HEK293T (cell line): ENCODE results near the gene ATF7.

Source experiments
- CTCF ChIA-PET: fragments of 350-600 bp; formaldehyde crosslinking; extraction: SDS; loops from one replicate; lab custom pipeline; 2021; ENCODE audit warnings: antibody characterized with exemption, inconsistent platforms; lab: Yijun Ruan, JAX
- POLR2A ChIA-PET: fragments of 350-600 bp; formaldehyde crosslinking; extraction: SDS; loops from one replicate; lab custom pipeline; 2020; ENCODE audit warnings: antibody characterized with exemption, inconsistent platforms; lab: Yijun Ruan, JAX
- DNase-seq: peaks from one replicate; pipeline ENCODE4 v3.0.0; 2012; ENCODE audit warnings: mixed read lengths; ENCODE audit errors: extremely low spot score
- ARNT ChIP-seq: fragments of 450-650 bp; IDR thresholded peaks from 2 replicates; pipeline ENCODE4 v1.6.1; 2017; ENCODE audit warnings: mild to moderate bottlenecking
- BHLHE40 ChIP-seq: fragments of 450-650 bp; IDR thresholded peaks from 2 replicates; pipeline ENCODE4 v1.6.1; 2016; ENCODE audit warnings: mild to moderate bottlenecking, moderate library complexity, borderline replicate concordance
- CTBP1 ChIP-seq: fragments of 450-650 bp; IDR thresholded peaks from 2 replicates; pipeline ENCODE4 v1.6.1; 2016; ENCODE audit warnings: borderline replicate concordance
- ELF4 ChIP-seq: fragments of 450-650 bp; IDR thresholded peaks from 2 replicates; pipeline ENCODE4 v1.6.1; 2017; ENCODE audit warnings: antibody characterized with exemption
- FOXA1 ChIP-seq: fragments of 450-650 bp; IDR thresholded peaks from 2 replicates; pipeline ENCODE4 v1.6.1; 2016; ENCODE audit warnings: mild to moderate bottlenecking
- FOXK2 ChIP-seq: fragments of 450-650 bp; IDR thresholded peaks from 2 replicates; pipeline ENCODE4 v1.6.1; 2016; ENCODE audit warnings: mild to moderate bottlenecking
- FOXM1 ChIP-seq: fragments of 450-650 bp; IDR thresholded peaks from 2 replicates; pipeline ENCODE4 v1.6.1; 2017; ENCODE audit warnings: mild to moderate bottlenecking, borderline replicate concordance
- HDGF ChIP-seq: fragments of 450-650 bp; IDR thresholded peaks from 2 replicates; pipeline ENCODE4 v1.6.1; 2017; ENCODE audit warnings: antibody characterized with exemption, borderline replicate concordance
- L3MBTL2 ChIP-seq: fragments of 450-650 bp; conservative IDR thresholded peaks from 2 replicates; pipeline ENCODE4 v1.6.1; 2016; ENCODE audit warnings: mild to moderate bottlenecking
- LEF1 ChIP-seq: fragments of 450-650 bp; IDR thresholded peaks from 2 replicates; pipeline ENCODE4 v1.6.1; 2017; ENCODE audit warnings: mild to moderate bottlenecking, borderline replicate concordance
- NFRKB ChIP-seq: fragments of 450-650 bp; IDR thresholded peaks from 2 replicates; pipeline ENCODE4 v1.6.1; 2016; ENCODE audit warnings: mild to moderate bottlenecking, moderate library complexity
- PKNOX1 ChIP-seq: fragments of 450-650 bp; IDR thresholded peaks from 2 replicates; pipeline ENCODE4 v1.6.1; 2016
- SP1 ChIP-seq: fragments of 450-650 bp; IDR thresholded peaks from 2 replicates; pipeline ENCODE4 v1.6.1; 2017
- SUZ12 ChIP-seq: fragments of 450-650 bp; IDR thresholded peaks from 2 replicates; pipeline ENCODE4 v1.6.1; 2016; ENCODE audit warnings: mild to moderate bottlenecking
- TARDBP ChIP-seq: fragments of 450-650 bp; IDR thresholded peaks from 2 replicates; pipeline ENCODE4 v1.6.1; 2016
- ZNF384 ChIP-seq: fragments of 450-650 bp; IDR thresholded peaks from 2 replicates; pipeline ENCODE4 v1.6.1; 2016

ATF7 gene

GRCh38 chr12:53560912-53561589 lies 65.1 kb downstream of the ATF7 start:
- no peak for DNase-seq
- TF ChIP-seq FOXK2 (no peak), PKNOX1 (no peak), L3MBTL2 (no peak), ZNF384 (no peak), LEF1 (no peak), SUZ12 (no peak), HDGF (no peak), BHLHE40 (no peak), ARNT (no peak), ELF4 (no peak), SP1 (no peak), FOXA1 (no peak), TARDBP (no peak)
- ChIA-PET CTCF (no interaction called here), POLR2A (no interaction called here)

- no peak for DNase-seq
- no peak for TF ChIP-seq TARDBP
- TF ChIP-seq FOXA1 = no peak
- no peak for TF ChIP-seq ZNF384
- TF ChIP-seq LEF1 = no peak
- no peak for TF ChIP-seq FOXM1
- no peak for TF ChIP-seq FOXK2
- no peak for TF ChIP-seq ELF4
- no peak for TF ChIP-seq HDGF
- TF ChIP-seq SUZ12 = no peak
- TF ChIP-seq BHLHE40 = no peak
- no peak for TF ChIP-seq CTBP1
- TF ChIP-seq NFRKB = no peak
- no peak for TF ChIP-seq ARNT
- no peak for TF ChIP-seq PKNOX1
- TF ChIP-seq L3MBTL2 = no peak
- ChIA-PET POLR2A (no interaction called here), CTCF (no interaction called here)
Measured at GRCh38 chr12:53560351-53560750, 65.8 kb downstream of the ATF7 start.

- POLR2A ChIA-PET = no interaction called here
- TF ChIP-seq ZNF384 (no peak), SP1 (no peak), HDGF (no peak), L3MBTL2 (no peak), SUZ12 (no peak)
- CTCF ChIA-PET = no interaction called here
- DNase-seq = no peak
Measured at GRCh38 chr12:53558631-53559030, 67.6 kb downstream of the ATF7 start.

- DNase-seq = no peak
- ChIA-PET POLR2A (no interaction called here), CTCF (no interaction called here)
- no peak for TF ChIP-seq BHLHE40
- TF ChIP-seq PKNOX1 = peak; percentile 47
- TF ChIP-seq SUZ12 = no peak
- TF ChIP-seq TARDBP = no peak
- no peak for TF ChIP-seq ZNF384
- TF ChIP-seq FOXK2 = no peak
- TF ChIP-seq HDGF = no peak
Measured at GRCh38 chr12:53552361-53553327, 73.5 kb downstream of the ATF7 start.

- no peak for DNase-seq
- ChIA-PET CTCF (no interaction called here), POLR2A (no interaction called here)
- TF ChIP-seq FOXA1 (no peak), HDGF (no peak), FOXM1 (no peak), TARDBP (no peak), SP1 (no peak), ZNF384 (no peak), L3MBTL2 (no peak), NFRKB (no peak), LEF1 (no peak), SUZ12 (no peak), ELF4 (no peak), ARNT (no peak), PKNOX1 (no peak), BHLHE40 (no peak), CTBP1 (no peak), FOXK2 (no peak)
Measured at GRCh38 chr12:53551889-53552291, 74.3 kb downstream of the ATF7 start.
